ENCODE measurements around the gene SUOX. TPM values are rescaled to one million over a fixed set of nuclear protein-coding genes. Genes with fewer than 3 reads are reported as not detected.
"Not testable (repeated sequence)": the region's sequence is repeated elsewhere in the genome, so short reads cannot be mapped to it uniquely, and the experiment has no call there.

The SUOX gene
- total RNA-seq, 1 donor from 2014 or later, result 20.3 TPM

DNA sequence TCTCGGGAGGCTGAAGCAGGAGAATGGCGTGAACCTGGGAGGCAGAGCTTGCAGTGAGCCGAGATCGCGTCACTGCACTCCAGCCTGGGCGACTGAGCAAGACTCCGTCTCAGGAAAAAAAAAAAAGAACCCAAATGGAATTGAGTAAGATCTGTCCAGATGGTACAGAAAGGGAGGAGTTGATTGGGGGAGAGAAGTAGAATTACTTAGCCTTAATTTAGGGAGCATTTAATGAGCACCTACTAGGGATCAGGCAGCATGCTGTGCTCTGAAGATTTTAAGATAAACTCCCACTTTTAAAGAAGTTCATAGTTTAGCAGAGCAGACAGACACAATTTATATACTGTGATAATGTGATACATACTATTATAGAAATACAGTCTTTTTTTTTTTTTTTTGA lies 18.7 kb upstream of the SUOX start:
- Histone ChIP-seq H3K36me3 (peaks cover 25% of the 10 kb centered on the region), H3K27ac (peak overlapping the region; percentile 15), H3K4me3 (no peak overlapping the region), H3K27me3 (no peaks in the 10 kb centered on the region), H3K4me1 (peaks cover 35% of the 10 kb centered on the region), H3K9me3 (no peaks in the 10 kb centered on the region)
- intact Hi-C loops (cut with DNase I), result no loop called here
- no peak for DNase-seq
- no peak for ATAC-seq
- TF ChIP-seq CTCF (IDR thresholded peaks at IDR 0.05), result no peak

- intact Hi-C loops (cut with DNase I), result no loop called here
- no peaks in the 10 kb centered on the region for H3K27me3 ChIP-seq
- H3K27ac ChIP-seq, result peak overlapping the region; percentile 15
- no peaks in the 10 kb centered on the region for H3K9me3 ChIP-seq
- H3K36me3 ChIP-seq, result peaks cover 32% of the 10 kb centered on the region
- H3K4me1 ChIP-seq, result peaks cover 36% of the 10 kb centered on the region
- H3K4me3 ChIP-seq, result no peak overlapping the region
- ATAC-seq (peak; percentile 8), DNase-seq (no peak)
- no peak for TF ChIP-seq CTCF (IDR thresholded peaks at IDR 0.05)
These were observed 18.0 kb upstream of the SUOX start for GRCh38 chr12:55979069-55979468.

DNA sequence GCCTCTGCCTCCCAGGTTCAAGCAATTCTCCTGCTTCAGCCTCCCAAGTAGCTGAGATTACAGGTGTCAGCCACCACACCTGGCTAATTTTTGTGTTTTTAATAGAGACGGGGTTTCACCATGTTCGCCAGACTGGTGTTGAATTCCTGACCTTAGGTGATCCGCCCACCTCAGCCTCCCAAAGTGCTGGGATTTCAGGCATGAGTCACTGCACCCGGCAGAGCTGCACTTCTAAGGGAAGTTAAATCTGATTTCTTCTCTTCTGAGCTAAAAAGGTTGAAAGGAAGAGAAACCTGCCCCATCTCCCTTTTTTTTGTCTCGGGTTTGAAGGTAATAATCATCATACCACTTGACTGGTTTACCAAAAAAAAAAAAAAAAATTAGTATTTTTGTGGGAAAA lies 15.2 kb upstream of the SUOX start:
- intact Hi-C loops (cut with DNase I); H3K27me3 ChIP-seq; H3K4me3 ChIP-seq; H3K27ac ChIP-seq; H3K9me3 ChIP-seq; DNase-seq: not testable (repeated sequence)
- ATAC-seq, result peak; percentile 15
- Histone ChIP-seq H3K4me1 (peaks cover 18% of the 10 kb centered on the region), H3K36me3 (peaks cover 49% of the 10 kb centered on the region)

DNA sequence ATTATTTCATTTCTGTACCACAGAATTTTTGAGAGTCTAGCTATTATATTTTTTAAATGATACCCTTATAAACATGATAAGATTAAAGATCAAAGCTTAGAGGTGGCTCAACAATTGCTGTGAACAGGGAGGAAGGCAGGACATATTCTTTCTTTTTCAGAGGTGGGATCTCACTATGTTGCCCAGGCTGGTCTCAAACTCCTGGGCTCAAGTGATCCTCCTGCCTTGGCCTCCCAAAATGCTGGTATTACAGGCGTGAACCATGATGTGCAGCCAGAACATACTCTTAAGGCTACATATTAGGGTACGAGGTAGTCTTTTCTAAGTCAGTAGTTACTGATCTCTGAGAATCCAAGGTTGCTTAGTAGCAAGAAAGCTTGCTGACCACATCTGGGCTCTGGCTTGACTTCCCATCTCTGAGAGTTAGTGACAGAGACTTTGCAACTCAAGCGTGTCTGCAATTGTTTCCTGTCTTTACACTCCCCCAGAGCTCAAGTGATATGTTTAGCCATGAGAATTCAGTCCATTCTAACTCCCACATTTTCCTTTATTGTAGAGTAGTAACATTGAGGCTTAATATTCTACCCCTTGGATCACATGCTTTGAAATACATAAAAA lies 14.6 kb upstream of the SUOX start:
- Histone ChIP-seq H3K27ac (no peak overlapping the region), H3K9me3 (no peaks in the 10 kb centered on the region), H3K4me3 (no peak overlapping the region), H3K36me3 (peaks cover 54% of the 10 kb centered on the region), H3K27me3 (no peaks in the 10 kb centered on the region), H3K4me1 (peaks cover 15% of the 10 kb centered on the region)
- TF ChIP-seq CTCF (IDR thresholded peaks at IDR 0.05), result no peak
- intact Hi-C loops (cut with DNase I), result no loop called here
- ATAC-seq (peak; percentile 77), DNase-seq (no peak)

GRCh38 chr12:55983232-55983842 lies 13.7 kb upstream of the SUOX start:
- H3K9me3 ChIP-seq, result no peaks in the 10 kb centered on the region
- peaks cover 63% of the 10 kb centered on the region for H3K36me3 ChIP-seq
- H3K27ac ChIP-seq, result no peak overlapping the region
- no peak for DNase-seq
- no peak for ATAC-seq
- H3K27me3 ChIP-seq, result no peaks in the 10 kb centered on the region
- intact Hi-C loops (cut with DNase I), result no loop called here
- H3K4me1 ChIP-seq, result peaks cover 11% of the 10 kb centered on the region
- H3K4me3 ChIP-seq, result no peak overlapping the region
- no peak for TF ChIP-seq CTCF (IDR thresholded peaks at IDR 0.05)

GRCh38 chr12:55984861-55985260 lies 12.2 kb upstream of the SUOX start:
- TF ChIP-seq CTCF (IDR thresholded peaks at IDR 0.05), result no peak
- no peaks in the 10 kb centered on the region for H3K9me3 ChIP-seq
- no peak for ATAC-seq
- H3K27ac ChIP-seq, result no peak overlapping the region
- intact Hi-C loops (cut with DNase I), result no loop called here
- no peaks in the 10 kb centered on the region for H3K27me3 ChIP-seq
- no peak overlapping the region for H3K4me3 ChIP-seq
- H3K4me1 ChIP-seq, result peaks cover 11% of the 10 kb centered on the region
- no peak for DNase-seq
- peaks cover 78% of the 10 kb centered on the region for H3K36me3 ChIP-seq
